ENCODE results near the gene TBC1D5.
"Not testable (repeated sequence)": the region's sequence is repeated elsewhere in the genome, so short reads cannot be mapped to it uniquely, and the experiment has no call there.

Gene TBC1D5

DNA sequence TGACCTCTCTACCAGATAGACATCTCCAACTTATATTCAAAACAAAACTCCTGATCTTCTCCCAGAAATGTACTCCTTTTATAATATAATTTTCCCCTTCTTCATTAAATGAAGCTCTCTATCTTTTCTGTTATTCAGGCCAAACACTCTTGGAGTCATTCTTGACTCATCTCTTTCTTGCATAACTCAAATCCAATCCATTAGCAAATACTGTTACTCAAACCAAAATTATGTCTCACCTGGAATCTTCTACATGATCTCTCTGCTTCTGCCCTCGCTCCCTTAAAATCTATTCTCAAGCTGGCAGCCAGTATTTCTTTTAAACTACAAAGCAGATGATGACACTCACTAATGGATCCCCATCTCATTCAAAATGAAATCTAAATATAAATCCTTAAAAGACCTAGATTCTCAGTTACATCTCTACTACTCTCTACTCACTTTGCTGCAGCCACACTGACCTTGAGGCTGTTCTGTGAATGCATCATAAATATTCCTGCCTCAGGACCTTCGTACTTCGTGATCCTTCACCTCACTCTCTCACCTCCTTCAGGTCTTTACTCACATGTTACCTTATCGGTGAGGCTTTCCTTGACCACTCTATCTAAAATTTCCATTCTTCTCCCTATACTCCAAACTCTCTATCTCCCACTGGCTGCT, 160.9 kb downstream of the TBC1D5 start:
- DNase-seq: no peak

DNA sequence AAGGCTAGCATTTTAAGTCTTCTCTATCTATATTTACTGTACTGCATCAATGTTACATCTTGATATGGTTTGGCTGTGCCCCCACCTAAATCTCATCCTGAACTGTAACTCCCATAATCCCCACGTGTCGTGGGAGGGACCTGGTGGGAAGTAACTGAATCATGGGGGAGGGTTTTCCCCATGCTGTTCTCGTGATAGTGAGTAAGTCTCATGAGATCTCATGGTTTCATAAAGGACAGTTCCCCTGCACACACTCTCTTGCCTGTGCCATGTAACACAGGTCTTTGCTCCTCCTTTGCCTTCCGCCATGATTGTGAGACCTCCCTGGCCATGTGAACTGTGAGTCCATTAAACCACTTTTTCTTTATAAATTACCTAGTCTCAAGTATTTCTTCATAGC, 161.5 kb downstream of the TBC1D5 start:
- DNase-seq: no peak

GRCh38 chr3:17579289-17580031, 163.0 kb downstream of the TBC1D5 start:
- DNase-seq: no peak

DNA sequence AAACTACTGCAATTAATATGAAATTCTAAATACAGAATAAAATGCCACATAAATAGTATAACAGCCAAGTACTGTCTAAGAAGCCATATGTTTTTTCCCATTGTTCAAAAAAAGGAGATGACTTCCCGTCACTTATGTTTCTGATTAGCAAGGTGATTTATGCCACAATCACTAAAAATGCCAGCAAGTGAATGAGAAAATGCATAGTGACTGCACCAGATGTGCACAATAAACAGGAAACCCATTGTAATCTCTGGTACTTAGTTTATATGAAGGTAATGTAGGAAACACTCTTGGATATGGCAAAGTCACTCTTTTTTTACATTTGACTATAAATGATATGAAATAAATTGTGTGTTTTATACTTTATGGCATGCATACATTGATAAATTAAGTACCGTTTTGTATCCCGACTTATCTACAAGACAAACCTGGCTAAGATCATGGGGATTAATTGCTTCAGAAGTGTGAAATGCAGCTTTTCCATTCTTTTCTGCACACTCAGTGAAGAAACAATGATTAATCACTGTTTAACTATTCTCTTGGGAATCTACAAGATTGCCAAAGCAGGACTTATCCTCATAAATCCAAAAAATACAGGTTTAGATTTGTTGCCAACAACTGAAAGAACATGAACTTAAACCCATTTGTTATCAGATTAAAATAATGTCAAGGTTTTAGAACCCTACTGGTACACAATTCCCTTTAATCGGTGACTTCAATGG, 164.5 kb downstream of the TBC1D5 start:
- no peak for DNase-seq

DNA sequence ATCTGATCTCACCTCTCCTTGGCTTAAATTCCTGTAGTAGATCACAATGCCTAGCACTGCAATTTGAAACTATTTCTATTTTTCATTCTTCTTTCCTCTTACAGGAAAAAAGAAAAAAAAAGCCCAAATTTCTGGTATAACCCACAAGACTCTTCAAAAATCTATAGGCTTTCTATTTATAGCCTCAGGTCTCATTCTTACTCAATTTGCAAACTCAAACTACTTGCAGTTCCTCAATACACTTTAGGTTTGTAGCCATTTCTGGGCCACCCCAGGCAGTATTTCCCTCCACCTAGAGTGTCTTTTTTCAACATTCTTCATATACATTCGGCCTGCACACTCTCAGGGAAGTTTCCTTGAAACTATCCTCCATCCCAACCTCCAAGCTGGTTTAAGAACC, 169.0 kb downstream of the TBC1D5 start:
- DNase-seq: no peak

GRCh38 chr3:17571686-17572085, 170.7 kb downstream of the TBC1D5 start:
- DNase-seq: no peak

- DNase-seq: no peak
Observed at GRCh38 chr3:17562845-17563244, 179.6 kb downstream of the TBC1D5 start.

DNA sequence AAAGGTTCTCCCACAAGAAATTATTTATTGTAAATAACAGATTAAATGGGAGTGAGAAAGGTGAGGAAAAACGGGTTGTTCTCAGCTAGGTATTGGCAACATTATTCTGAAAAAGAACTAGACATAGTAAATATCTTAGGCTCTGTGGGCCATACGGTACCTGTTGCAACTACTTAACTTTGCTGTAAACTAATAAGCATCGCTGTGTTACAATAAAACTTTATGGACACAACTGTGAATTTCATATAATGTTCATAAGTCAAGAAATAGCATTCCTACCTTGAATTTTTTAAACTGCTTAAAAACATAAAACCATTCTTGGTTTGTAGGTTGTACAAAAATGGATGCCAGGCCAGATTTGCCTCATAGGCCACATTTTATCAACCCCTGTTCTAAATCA, 183.9 kb downstream of the TBC1D5 start:
- no peak for DNase-seq

- no peak for DNase-seq
Observed at GRCh38 chr3:17557749-17558463, 184.5 kb downstream of the TBC1D5 start.

- no peak for DNase-seq
Observed at GRCh38 chr3:17555525-17555924, 186.9 kb downstream of the TBC1D5 start.

GRCh38 chr3:17554078-17554477, 188.4 kb downstream of the TBC1D5 start:
- DNase-seq: no peak

GRCh38 chr3:17553080-17553479, 189.4 kb downstream of the TBC1D5 start:
- no peak for DNase-seq

DNA sequence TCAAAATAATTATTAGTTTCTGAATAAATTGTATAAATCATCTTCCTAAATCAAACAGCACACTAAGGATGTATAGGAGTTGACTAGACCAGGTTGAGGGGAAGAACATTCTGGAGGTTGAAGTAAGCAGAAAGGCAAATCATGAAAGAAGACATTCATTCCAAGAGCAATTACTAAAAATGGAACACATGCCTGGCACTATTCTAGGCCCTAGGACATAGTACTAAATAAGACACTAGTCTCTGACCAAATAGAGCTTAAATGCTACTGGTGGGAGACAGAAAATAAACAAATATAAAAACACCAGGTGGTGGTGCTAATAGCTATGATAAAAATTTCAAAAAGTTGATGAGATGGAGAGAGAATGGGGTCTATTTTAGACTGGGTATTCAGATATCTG, 190.1 kb downstream of the TBC1D5 start:
- DNase-seq: no peak

- no peak for DNase-seq
Observed at GRCh38 chr3:17551895-17552294, 190.5 kb downstream of the TBC1D5 start.

GRCh38 chr3:17551333-17551732, 191.1 kb downstream of the TBC1D5 start:
- no peak for DNase-seq

GRCh38 chr3:17550624-17551023, 191.8 kb downstream of the TBC1D5 start:
- no peak for DNase-seq

DNA sequence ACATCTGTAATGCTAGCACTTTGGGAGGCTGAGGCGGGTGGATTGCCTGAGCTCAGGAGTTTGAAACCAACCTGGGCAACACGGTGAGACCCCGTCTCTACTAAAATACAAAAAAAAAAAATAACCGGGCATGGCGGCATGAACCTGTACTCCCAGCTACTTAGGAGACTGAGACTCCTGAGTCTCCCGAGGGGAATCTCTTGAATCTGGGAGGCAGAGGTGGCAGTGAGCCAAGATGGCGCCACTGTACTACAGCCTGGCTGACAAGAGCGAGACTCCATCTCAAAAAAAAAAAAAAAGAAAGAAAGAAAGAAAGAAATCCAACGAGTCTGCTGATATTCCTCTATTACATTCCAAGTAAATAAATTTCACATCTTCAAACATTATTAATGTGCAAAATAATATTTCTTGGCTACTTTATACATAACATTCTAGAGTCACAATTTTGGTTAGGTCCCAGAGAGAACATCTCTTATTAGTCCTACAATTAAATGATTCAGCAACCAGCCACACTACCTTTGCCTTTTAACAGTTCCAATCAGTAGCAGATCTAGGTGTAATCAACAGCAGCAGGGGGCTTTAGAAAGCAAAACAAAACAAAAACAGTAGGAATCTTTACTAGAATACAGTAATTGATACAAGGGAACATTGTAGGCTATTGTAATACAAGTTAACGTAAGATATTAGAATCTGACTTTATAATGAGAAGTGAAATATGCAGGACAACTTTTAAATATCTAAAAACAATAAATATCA, 195.8 kb downstream of the TBC1D5 start:
- DNase-seq: no peak

DNA sequence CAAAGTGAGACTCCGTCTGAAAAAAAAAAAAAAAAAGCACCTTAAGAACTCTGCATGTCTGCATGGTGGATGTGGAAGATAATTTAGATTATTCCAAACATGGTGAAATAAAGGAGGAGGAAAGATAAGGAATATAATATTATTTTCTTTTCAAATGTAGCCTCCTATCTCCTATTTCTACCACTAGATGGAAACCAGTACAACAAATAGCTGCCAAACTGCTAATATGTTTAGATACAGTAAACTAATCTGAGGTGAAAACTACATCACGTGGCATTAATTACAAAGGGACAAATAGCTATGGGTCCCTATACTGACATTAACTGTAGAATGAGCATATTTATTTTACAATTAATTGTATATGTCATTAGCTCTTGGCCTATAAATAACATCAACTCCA, 197.8 kb downstream of the TBC1D5 start:
- no peak for DNase-seq

GRCh38 chr3:17542591-17542990, 199.8 kb downstream of the TBC1D5 start:
- DNase-seq: no peak

- DNase-seq: no peak
Observed at GRCh38 chr3:17539436-17539835, 203.0 kb downstream of the TBC1D5 start.

- DNase-seq: no peak
Observed at GRCh38 chr3:17535274-17535673, 207.2 kb downstream of the TBC1D5 start.

DNA sequence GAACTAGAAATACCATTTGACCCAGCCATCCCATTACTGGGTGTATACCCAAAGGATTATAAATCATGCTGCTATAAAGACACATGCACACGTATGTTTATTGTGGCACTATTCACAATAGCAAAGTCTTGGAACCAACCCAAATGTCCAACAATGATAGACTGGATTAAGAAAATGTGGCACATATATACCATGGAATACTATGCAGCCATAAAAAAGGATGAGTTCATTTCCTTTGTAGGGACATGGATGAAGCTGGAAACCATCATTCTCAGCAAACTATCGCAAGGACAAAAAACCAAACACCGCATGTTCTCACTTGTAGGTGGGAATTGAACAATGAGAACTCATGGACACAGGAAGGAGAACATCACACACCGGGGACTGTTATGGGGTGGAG, 210.0 kb downstream of the TBC1D5 start:
- DNase-seq: not testable (repeated sequence)

- DNase-seq: no peak
Observed at GRCh38 chr3:17529677-17530076, 212.8 kb downstream of the TBC1D5 start.
